Keratinocyte (primary cell): Measurements from ENCODE around the gene ALPI. TPM values are rescaled to one million over a fixed set of nuclear protein-coding genes. Genes with fewer than 3 reads are reported as not detected.
A peak's percentile ranks its signal among the peaks of the same experiment; 100 is the strongest.

Source experiments
- DNase-seq: peaks from one replicate; pipeline ENCODE4 v3.0.0-alpha.2; 2011; ENCODE audit warnings: low read depth, missing footprints, low spot score
- FAIRE-seq: peaks from 2 replicates; lab custom pipeline; 2011; peaks lifted over from hg19 to GRCh38; lab: Jason Lieb, UNC
- H2AFZ ChIP-seq: 2 replicates; pipeline ENCODE4 v1.6.0; 2012; ENCODE audit warnings: low read length, control low read depth, inconsistent platforms; ENCODE audit not compliant: control insufficient read depth
- H3K27ac ChIP-seq: 2 replicates; pipeline ENCODE4 v1.5.1; 2011; ENCODE audit warnings: low read length; ENCODE audit not compliant: control insufficient read depth, insufficient read depth
- H3K27me3 ChIP-seq: 3 replicates; pipeline ENCODE4 v1.6.0; 2011; ENCODE audit warnings: low read length; ENCODE audit not compliant: control insufficient read depth, insufficient read depth; ENCODE audit errors: extremely low read depth
- H3K36me3 ChIP-seq, 2 experiments: 2 replicates in 1 of 2; 3 replicates in 1 of 2; pipeline ENCODE4 v1.5.1; 2011; ENCODE audit warnings: low read length in 2 of 2, mild to moderate bottlenecking in 1 of 2; ENCODE audit not compliant: control insufficient read depth in 2 of 2, insufficient read depth in 2 of 2; ENCODE audit errors: extremely low read depth in 1 of 2
- H3K4me1 ChIP-seq: 3 replicates; pipeline ENCODE4 v1.5.1; 2011; ENCODE audit warnings: low read length; ENCODE audit not compliant: control insufficient read depth, insufficient read depth; ENCODE audit errors: extremely low read depth
- H3K4me2 ChIP-seq: 3 replicates; pipeline ENCODE4 v1.6.0; 2011; ENCODE audit warnings: low read depth, low read length; ENCODE audit not compliant: control insufficient read depth, insufficient read depth; ENCODE audit errors: extremely low read depth
- H3K4me3 ChIP-seq, 3 experiments: fragments of 200-600 bp in 1 of 3; sonication (generic) in 1 of 3; 2 replicates in 2 of 3; 3 replicates in 1 of 3; pipeline ENCODE4 v1.5.1; 2011 to 2016; ENCODE audit warnings: low read length in 3 of 3, mild to moderate bottlenecking in 3 of 3, control low read depth in 2 of 3, inconsistent platforms in 1 of 3, low read depth in 1 of 3, mixed read lengths in 1 of 3, mixed run types in 1 of 3, moderate library complexity in 1 of 3; ENCODE audit not compliant: control insufficient read depth in 2 of 3, insufficient read depth in 2 of 3; ENCODE audit errors: extremely low read depth in 1 of 3
- H3K79me2 ChIP-seq: 2 replicates; pipeline ENCODE4 v1.6.0; 2012; ENCODE audit warnings: low read length; ENCODE audit not compliant: control insufficient read depth, insufficient read depth
- H3K9ac ChIP-seq: 3 replicates; pipeline ENCODE4 v1.6.0; 2011; ENCODE audit warnings: low read length; ENCODE audit not compliant: control insufficient read depth, insufficient read depth; ENCODE audit errors: extremely low read depth
- H3K9me1 ChIP-seq: 3 replicates; pipeline ENCODE4 v1.6.0; 2011; ENCODE audit warnings: low read length; ENCODE audit not compliant: control insufficient read depth, insufficient read depth; ENCODE audit errors: extremely low read depth
- H3K9me3 ChIP-seq: 2 replicates; pipeline ENCODE4 v1.5.1; 2012; ENCODE audit warnings: low read depth, low read length; ENCODE audit not compliant: control insufficient read depth
- H4K20me1 ChIP-seq: 3 replicates; pipeline ENCODE4 v1.6.0; 2011; ENCODE audit warnings: low read length; ENCODE audit not compliant: control insufficient read depth, insufficient read depth; ENCODE audit errors: extremely low read depth
- CTCF ChIP-seq, 3 experiments: IDR thresholded peaks in 1 of 3; conservative IDR thresholded peaks in 1 of 3; optimal IDR thresholded peaks in 1 of 3; 2 replicates in 2 of 3; 3 replicates in 1 of 3; pipeline versions ENCODE3 to v1.5.1; 2011; ENCODE audit warnings: low read length in 3 of 3, mild to moderate bottlenecking in 3 of 3, moderate library complexity in 2 of 3, control low read depth in 1 of 3, inconsistent platforms in 1 of 3; ENCODE audit not compliant: insufficient read depth in 2 of 3; ENCODE audit errors: extremely low read depth in 1 of 3
- EZH2 ChIP-seq: IDR thresholded peaks from one replicate; pipeline ENCODE4 v1.6.1; 2012; ENCODE audit warnings: inconsistent platforms, mild to moderate bottlenecking, low read length, moderate library complexity
- dilution Hi-C: fragments of 300-500 bp; cut with MboI; formaldehyde crosslinking; loops from one replicate; pipeline ENCODE4 v1.7.0; 2020; ENCODE audit warnings: low sequenced_read_pairs; ENCODE audit not compliant: extremely low pct_ligation_motif_present
- polyA plus RNA-seq, 5 experiments: library from polyadenylated mRNA; depleted of rRNA in 3 of 5; stranded (reverse) in 3 of 5; stranded (forward) in 1 of 5; unstranded in 1 of 5; fragments of >200 nt; gene quantifications; 1 replicate in 1 of 5; 2 replicates in 3 of 5; 3 replicates in 1 of 5; pipeline versions ENCODE4 v1.2.1 to v1.2.3, GENCODE V29; 2011 to 2012; ENCODE audit warnings: missing spikeins in 2 of 5, low read depth in 1 of 5, low replicate concordance in 1 of 5

The ALPI gene
- polyA plus RNA-seq, 1 donor (not counting 4 experiments of a cell fraction or from before 2014, with no cell fraction given): not detected

DNA sequence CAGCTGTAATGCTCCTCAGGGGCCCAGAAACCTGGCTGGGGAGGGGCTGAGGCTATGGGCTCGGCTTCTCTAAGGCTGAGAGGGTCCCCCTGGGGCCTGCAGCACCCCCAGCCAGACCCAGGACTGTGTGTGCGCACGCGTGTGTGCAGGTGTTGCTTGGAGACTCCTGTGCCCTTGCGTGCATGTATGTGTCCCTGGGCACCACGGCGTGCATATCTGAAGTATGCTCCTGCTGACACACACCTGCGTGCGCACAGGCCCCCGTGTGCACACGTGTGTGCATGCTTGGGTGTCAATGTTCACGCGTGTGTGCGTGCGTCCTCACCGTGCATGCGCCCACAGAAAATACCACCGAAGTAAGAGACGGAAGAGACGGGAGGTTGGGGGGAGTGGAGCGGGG lies 46.6 kb downstream of the ALPI start:
- Histone ChIP-seq H3K27me3 (peaks cover 41% of the 10 kb centered on the region), H3K9me1 (no peaks in the 10 kb centered on the region), H3K9ac (no peak overlapping the region), H3K9me3 (no peaks in the 10 kb centered on the region), H3K79me2 (no peaks in the 10 kb centered on the region), H4K20me1 (no peaks in the 10 kb centered on the region), H3K4me3 (no peak overlapping the region), H3K27ac (no peak overlapping the region), H3K4me1 (no peaks in the 10 kb centered on the region), H3K36me3 (no peaks in the 10 kb centered on the region), H2AFZ (no peak overlapping the region), H3K4me2 (no peak overlapping the region)
- no peak for DNase-seq
- peak; percentile 59 for TF ChIP-seq EZH2
- TF ChIP-seq CTCF (optimal IDR thresholded peaks at IDR 0.05 in 1 of 3, IDR thresholded peaks at IDR 0.05 in 1 of 3, conservative IDR thresholded peaks at IDR 0.05 in 1 of 3; ENCODE audit: extremely low read depth in 1 of 3, insufficient read depth in 2 of 3, low read length in 3 of 3): no peak
- dilution Hi-C loops: no loop called here
- FAIRE-seq: no peak

- H3K36me3 ChIP-seq: no peaks in the 10 kb centered on the region
- DNase-seq (no peak), FAIRE-seq (no peak)
- no peak overlapping the region for H2AFZ ChIP-seq
- H3K9ac ChIP-seq: no peak overlapping the region
- no peaks in the 10 kb centered on the region for H3K9me3 ChIP-seq
- no peak overlapping the region for H3K4me2 ChIP-seq
- H3K27me3 ChIP-seq: peaks cover 46% of the 10 kb centered on the region
- no peaks in the 10 kb centered on the region for H3K9me1 ChIP-seq
- dilution Hi-C loops: no loop called here
- no peaks in the 10 kb centered on the region for H3K4me1 ChIP-seq
- no peaks in the 10 kb centered on the region for H3K79me2 ChIP-seq
- no peak overlapping the region for H3K27ac ChIP-seq
- TF ChIP-seq CTCF (optimal IDR thresholded peaks at IDR 0.05 in 1 of 3, IDR thresholded peaks at IDR 0.05 in 1 of 3, conservative IDR thresholded peaks at IDR 0.05 in 1 of 3; ENCODE audit: extremely low read depth in 1 of 3, insufficient read depth in 2 of 3, low read length in 3 of 3) (no peak), EZH2 (peak; percentile 98)
- no peak overlapping the region for H3K4me3 ChIP-seq
- H4K20me1 ChIP-seq: no peaks in the 10 kb centered on the region
These were observed 47.2 kb downstream of the ALPI start for GRCh38 chr2:232502911-232503808.
